PC-3 (cell line): ENCODE data around the gene TTC39A. TPM values are rescaled to one million over a fixed set of nuclear protein-coding genes. Genes with fewer than 3 reads are reported as not detected.

Experiments used
- ATAC-seq: fragments of 200-7000 bp; cut with Tn5 transposase; 2 replicates; pipeline ENCODE4 v1.9.1; 2020; ENCODE audit warnings: mild to moderate bottlenecking, moderate library complexity
- BruUV-seq: library from RNA; stranded (reverse); fragments of 400-500 nt; replicated peaks from 2 replicates; lab custom pipeline; 2021; lab: Mats Ljungman, UMichigan
- CTCF ChIA-PET: fragments of 300-600 bp; sonication (Branson Sonifier 250); formaldehyde crosslinking; loops from one replicate; lab custom pipeline; 2022; ENCODE audit warnings: antibody characterized with exemption; lab: Charles Lee
- POLR2A ChIA-PET: fragments of 300-600 bp; sonication (Branson Sonifier 250); formaldehyde crosslinking; loops from one replicate; lab custom pipeline; 2022; ENCODE audit warnings: antibody characterized with exemption; ENCODE audit not compliant: unreplicated experiment; lab: Charles Lee
- DNase-seq: peaks from one replicate; pipeline ENCODE4 v3.0.0-alpha.2; 2015
- H2AFZ ChIP-seq: fragments of 300-600 bp; sonication (generic); 2 replicates; pipeline ENCODE4 v1.6.0; 2016; ENCODE audit warnings: antibody characterized with exemption, low read length
- H3F3A ChIP-seq: fragments of 300-600 bp; sonication (generic); one replicate; pipeline ENCODE4 v1.6.0; 2017; ENCODE audit warnings: antibody characterized with exemption, low read length, control low read depth, mild to moderate bottlenecking; ENCODE audit not compliant: unreplicated experiment
- H3K27ac ChIP-seq: fragments of 300-600 bp; sonication (generic); 2 replicates; pipeline ENCODE4 v1.5.1; 2016; ENCODE audit warnings: mild to moderate bottlenecking, low read length
- H3K27me3 ChIP-seq: fragments of 300-600 bp; sonication (generic); 2 replicates; pipeline ENCODE4 v1.6.1; 2016; ENCODE audit warnings: low read length, mixed read lengths
- H3K36me3 ChIP-seq: fragments of 300-600 bp; sonication (generic); 2 replicates; pipeline ENCODE4 v1.6.1; 2016; ENCODE audit warnings: low read depth, mixed run types, low read length, mixed read lengths
- H3K4me1 ChIP-seq: fragments of 300-600 bp; sonication (generic); 2 replicates; pipeline ENCODE4 v1.5.1; 2016; ENCODE audit warnings: low read length; ENCODE audit not compliant: insufficient read depth
- H3K4me2 ChIP-seq: fragments of 300-600 bp; sonication (generic); 2 replicates; pipeline ENCODE4 v1.6.0; 2016; ENCODE audit warnings: low read length
- H3K4me3 ChIP-seq: fragments of 300-600 bp; sonication (generic); 2 replicates; pipeline ENCODE4 v1.5.1; 2016; ENCODE audit warnings: mild to moderate bottlenecking, low read length, mixed read lengths
- H3K79me2 ChIP-seq: fragments of 300-600 bp; sonication (generic); 2 replicates; pipeline ENCODE4 v1.6.1; 2017; ENCODE audit warnings: low read length, mixed read lengths
- H3K9ac ChIP-seq: fragments of 300-600 bp; sonication (generic); 2 replicates; pipeline ENCODE4 v1.6.0; 2016; ENCODE audit warnings: mild to moderate bottlenecking, low read length
- H3K9me2 ChIP-seq: fragments of 300-600 bp; sonication (generic); replicated peaks from 2 replicates; pipeline ENCODE4 v1.6.1; 2016; ENCODE audit warnings: mixed run types, low read length, mixed read lengths
- H3K9me3 ChIP-seq: fragments of 300-600 bp; sonication (generic); 2 replicates; pipeline ENCODE4 v1.6.1; 2016; ENCODE audit warnings: low read length, mixed read lengths
- H4K20me1 ChIP-seq: fragments of 300-600 bp; sonication (generic); 2 replicates; pipeline ENCODE4 v1.6.1; 2016; ENCODE audit warnings: low read length, mixed read lengths
- EZH2 ChIP-seq: fragments of 300-600 bp; sonication (generic); IDR thresholded peaks from one replicate; pipeline ENCODE4 v1.6.1; 2017; ENCODE audit warnings: antibody characterized with exemption, mild to moderate bottlenecking, low read length; ENCODE audit not compliant: unreplicated experiment
- EZH2phosphoT487 ChIP-seq: fragments of 300-600 bp; sonication (generic); IDR thresholded peaks from 2 replicates; pipeline ENCODE4 v1.6.1; 2018; ENCODE audit warnings: mild to moderate bottlenecking, antibody characterized with exemption, low read length, borderline replicate concordance
- intact Hi-C: fragments of 100-400 bp; cut with micrococcal nuclease; formaldehyde crosslinking; loops from 2 replicates; pipeline ENCODE4 v1.9.0; 2023
- total RNA-seq: library from RNA; depleted of rRNA; stranded (reverse); fragments of >200 nt; gene quantifications from 2 replicates; pipeline ENCODE4 v1.2.3, GENCODE V29; 2014
- TF ChIP-seq, protein P1 (sequence below): fragments of 300-600 bp; sonication (generic); conservative IDR thresholded peaks from 2 replicates; pipeline ENCODE4 v1.5.1; 2017; ENCODE audit warnings: antibody characterized with exemption, low read depth, mild to moderate bottlenecking, low read length

Gene TTC39A
- total RNA-seq, 1 experiment from 2014 or later, result 11.1 TPM

DNA sequence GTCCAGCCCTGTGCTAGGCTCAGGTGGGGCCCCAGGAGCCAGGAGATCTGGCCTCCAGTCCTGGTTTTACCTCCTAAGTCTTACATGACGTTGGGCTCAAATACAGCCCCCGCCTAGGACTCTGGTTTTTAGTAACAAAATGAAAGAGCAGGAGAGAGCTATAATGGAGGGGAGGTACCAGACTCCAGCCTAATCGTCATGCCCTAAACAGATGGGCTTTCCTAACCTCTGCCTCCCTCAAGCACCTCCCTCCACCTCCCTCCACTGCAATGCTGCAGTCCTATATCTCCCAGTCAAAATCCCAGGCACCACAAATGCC is 28.6 kb downstream of the TTC39A start:
- no peaks in the 10 kb centered on the region for H4K20me1 ChIP-seq
- DNase-seq (no peak), ATAC-seq (no peak)
- POLR2A ChIA-PET, result no interaction called here
- no peaks in the 10 kb centered on the region for H3K9me2 ChIP-seq
- no peak overlapping the region for H2AFZ ChIP-seq
- no peaks in the 10 kb centered on the region for H3F3A ChIP-seq
- no TSS peak for BruUV-seq
- no peaks in the 10 kb centered on the region for H3K27me3 ChIP-seq
- H3K4me2 ChIP-seq, result no peak overlapping the region
- H3K79me2 ChIP-seq, result no peaks in the 10 kb centered on the region
- no peaks in the 10 kb centered on the region for H3K36me3 ChIP-seq
- no peaks in the 10 kb centered on the region for H3K4me1 ChIP-seq
- H3K4me3 ChIP-seq, result no peak overlapping the region
- no peak overlapping the region for H3K9ac ChIP-seq
- no peak overlapping the region for H3K27ac ChIP-seq
- CTCF ChIA-PET, result no interaction called here
- H3K9me3 ChIP-seq, result no peaks in the 10 kb centered on the region
- intact Hi-C loops, result no loop called here
- TF ChIP-seq, protein P1, sequence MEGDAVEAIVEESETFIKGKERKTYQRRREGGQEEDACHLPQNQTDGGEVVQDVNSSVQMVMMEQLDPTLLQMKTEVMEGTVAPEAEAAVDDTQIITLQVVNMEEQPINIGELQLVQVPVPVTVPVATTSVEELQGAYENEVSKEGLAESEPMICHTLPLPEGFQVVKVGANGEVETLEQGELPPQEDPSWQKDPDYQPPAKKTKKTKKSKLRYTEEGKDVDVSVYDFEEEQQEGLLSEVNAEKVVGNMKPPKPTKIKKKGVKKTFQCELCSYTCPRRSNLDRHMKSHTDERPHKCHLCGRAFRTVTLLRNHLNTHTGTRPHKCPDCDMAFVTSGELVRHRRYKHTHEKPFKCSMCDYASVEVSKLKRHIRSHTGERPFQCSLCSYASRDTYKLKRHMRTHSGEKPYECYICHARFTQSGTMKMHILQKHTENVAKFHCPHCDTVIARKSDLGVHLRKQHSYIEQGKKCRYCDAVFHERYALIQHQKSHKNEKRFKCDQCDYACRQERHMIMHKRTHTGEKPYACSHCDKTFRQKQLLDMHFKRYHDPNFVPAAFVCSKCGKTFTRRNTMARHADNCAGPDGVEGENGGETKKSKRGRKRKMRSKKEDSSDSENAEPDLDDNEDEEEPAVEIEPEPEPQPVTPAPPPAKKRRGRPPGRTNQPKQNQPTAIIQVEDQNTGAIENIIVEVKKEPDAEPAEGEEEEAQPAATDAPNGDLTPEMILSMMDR, result no peak
- no peak for TF ChIP-seq EZH2phosphoT487
- TF ChIP-seq EZH2, result no peak

DNA sequence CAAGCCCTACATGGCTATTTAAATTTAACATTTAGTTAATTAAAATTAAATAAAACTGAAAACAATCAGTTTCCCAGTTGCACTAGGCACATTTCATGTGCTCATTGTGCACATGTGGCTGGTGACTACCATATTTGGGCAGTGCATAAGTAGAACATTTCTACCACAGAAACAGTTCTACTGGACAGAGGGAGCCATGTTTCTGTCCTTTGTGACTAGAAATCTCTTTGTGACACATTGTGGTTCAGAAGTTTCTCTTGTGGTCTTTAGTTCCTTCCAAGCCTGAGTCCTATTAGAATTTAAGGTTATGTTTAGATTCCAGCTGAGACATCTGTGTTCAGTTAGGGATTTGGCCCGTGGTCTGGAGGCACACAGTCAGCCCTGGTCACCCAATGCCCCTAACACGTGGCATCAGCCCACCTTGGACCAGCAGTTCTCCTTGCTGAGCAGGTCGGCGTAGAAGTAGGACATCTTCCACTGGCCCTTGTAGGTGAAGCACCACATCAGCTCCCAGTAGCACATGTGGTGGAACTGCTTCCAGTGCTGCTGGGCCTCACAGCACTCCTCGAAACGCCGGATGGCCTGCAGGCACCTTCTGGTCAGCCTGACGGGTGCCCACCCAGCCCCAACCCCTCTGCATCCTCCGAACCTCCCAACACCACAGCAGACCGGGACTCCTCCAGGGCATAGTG is 29.1 kb downstream of the TTC39A start:
- H3K27ac ChIP-seq, result no peak overlapping the region
- H3K9me2 ChIP-seq, result no peaks in the 10 kb centered on the region
- no peaks in the 10 kb centered on the region for H4K20me1 ChIP-seq
- no peaks in the 10 kb centered on the region for H3K36me3 ChIP-seq
- no TSS peak for BruUV-seq
- CTCF ChIA-PET, result no interaction called here
- no peak for DNase-seq
- H3K79me2 ChIP-seq, result no peaks in the 10 kb centered on the region
- no peaks in the 10 kb centered on the region for H3K9me3 ChIP-seq
- no peak for TF ChIP-seq EZH2
- TF ChIP-seq, protein P1, result no peak
- TF ChIP-seq EZH2phosphoT487, result no peak
- H3K27me3 ChIP-seq, result no peaks in the 10 kb centered on the region
- H3K4me3 ChIP-seq, result no peak overlapping the region
- no peak for ATAC-seq
- H3K4me2 ChIP-seq, result no peak overlapping the region
- intact Hi-C loops, result no loop called here
- H3K9ac ChIP-seq, result no peak overlapping the region
- no peak overlapping the region for H2AFZ ChIP-seq
- POLR2A ChIA-PET, result no interaction called here
- H3K4me1 ChIP-seq, result 0 out of 2 replicates have a peak, but pooled peaks cover 4% of the 10 kb centered on the region
- H3F3A ChIP-seq, result no peaks in the 10 kb centered on the region

DNA sequence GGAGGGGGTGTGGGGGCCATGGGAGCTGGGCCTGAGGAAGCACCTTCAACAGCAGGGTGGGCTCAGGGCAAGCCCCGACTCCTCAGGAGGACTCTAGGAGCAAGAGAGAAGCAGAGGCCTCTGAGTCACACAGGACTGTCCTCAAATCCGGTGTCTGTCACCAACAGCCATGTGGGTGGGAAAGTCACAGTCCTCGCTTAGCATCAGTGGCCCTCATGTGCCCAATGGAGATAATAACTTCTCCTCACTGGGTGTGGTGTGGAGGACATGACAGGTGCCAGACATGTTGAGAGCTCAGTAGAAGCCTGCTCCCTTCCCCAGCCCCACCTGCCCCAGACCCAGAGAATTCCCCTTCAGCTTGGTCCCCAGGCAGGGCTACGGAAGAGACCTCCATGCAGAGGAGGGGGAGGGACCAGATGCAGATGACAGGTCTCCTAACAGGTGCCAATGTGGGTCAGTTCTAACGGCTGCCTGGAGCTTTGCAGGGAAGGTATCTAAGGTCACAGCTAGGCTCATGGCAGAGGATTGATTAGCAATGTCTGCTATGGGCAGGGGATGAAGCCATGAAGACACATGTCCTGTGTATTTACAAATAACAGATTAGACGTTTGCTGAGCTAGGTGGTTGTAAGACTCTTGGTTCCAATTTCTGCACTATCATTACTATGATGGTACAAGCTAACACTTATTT is 30.2 kb downstream of the TTC39A start:
- DNase-seq (no peak), ATAC-seq (no peak)
- BruUV-seq, result no TSS peak
- H3K4me2 ChIP-seq, result no peak overlapping the region
- no peaks in the 10 kb centered on the region for H3K36me3 ChIP-seq
- CTCF ChIA-PET, result interaction anchor here (0.6 kb wide), 1 partner anchor 44 kb away, joined by 3 read pairs; no protein-coding TSS in a partner anchor
- no peaks in the 10 kb centered on the region for H3F3A ChIP-seq
- H3K79me2 ChIP-seq, result no peaks in the 10 kb centered on the region
- no peaks in the 10 kb centered on the region for H3K9me3 ChIP-seq
- intact Hi-C loops, result loop anchor here (5.0 kb wide), 1 partner anchor 63 kb away; the partner anchor contains the start of gene RNF11
- POLR2A ChIA-PET, result no interaction called here
- H2AFZ ChIP-seq, result no peak overlapping the region
- no peak overlapping the region for H3K4me3 ChIP-seq
- no peaks in the 10 kb centered on the region for H4K20me1 ChIP-seq
- no peaks in the 10 kb centered on the region for H3K9me2 ChIP-seq
- H3K27me3 ChIP-seq, result no peaks in the 10 kb centered on the region
- H3K27ac ChIP-seq, result no peak overlapping the region
- TF ChIP-seq, protein P1, result no peak
- no peak for TF ChIP-seq EZH2phosphoT487
- no peak for TF ChIP-seq EZH2
- 0 out of 2 replicates have a peak, but pooled peaks cover 4% of the 10 kb centered on the region for H3K4me1 ChIP-seq
- H3K9ac ChIP-seq, result no peak overlapping the region
